Vagina (tissue), 2 donors: ENCODE measurements around the gene KAT7. TPM values are rescaled to one million over a fixed set of nuclear protein-coding genes. Genes with fewer than 3 reads are reported as not detected.
A peak's percentile ranks its signal among the peaks of the same experiment; 100 is the strongest.

Experiments
- DNase-seq, 2 donors: peaks; one replicate each; pipeline ENCODE4 v3.0.0-alpha.2; 2017; ENCODE audit errors: extremely low spot score in 2 of 2
- H3K27ac ChIP-seq: fragments of 200-600 bp; sonication (generic); one replicate; pipeline ENCODE4 v1.5.1; 2019
- H3K27me3 ChIP-seq: fragments of 200-600 bp; sonication (generic); one replicate; pipeline ENCODE4 v1.5.1; 2019
- H3K36me3 ChIP-seq, 2 donors: fragments of 200-600 bp; sonication (generic); one replicate each; pipeline ENCODE4 v1.5.1; 2017 to 2019
- H3K4me1 ChIP-seq: fragments of 200-600 bp; sonication (generic); one replicate; pipeline ENCODE4 v1.5.1; 2019
- H3K4me3 ChIP-seq, 2 donors: fragments of 200-600 bp; sonication (generic); 1 replicate in 1 of 2; 2 replicates in 1 of 2; pipeline ENCODE4 v1.5.1; 2016 to 2019
- H3K9me3 ChIP-seq: fragments of 200-600 bp; sonication (generic); one replicate; pipeline ENCODE4 v1.5.1; 2019
- CTCF ChIP-seq, 3 experiments: fragments of 450-650 bp in 2 of 3; fragments of 200-600 bp in 1 of 3; sonication (generic) in 1 of 3; IDR thresholded peaks; one replicate each; pipeline ENCODE4 v1.5.1; 2017 to 2019; ENCODE audit warnings: antibody characterized with exemption in 3 of 3, mild to moderate bottlenecking in 2 of 3, moderate library complexity in 2 of 3
- POLR2A ChIP-seq, 2 donors: fragments of 450-650 bp; IDR thresholded peaks; one replicate each; pipeline ENCODE4 v1.6.1; 2017; ENCODE audit warnings: antibody characterized with exemption in 2 of 2, mild to moderate bottlenecking in 2 of 2, moderate library complexity in 2 of 2
- POLR2AphosphoS5 ChIP-seq, 2 donors: sonication (generic); formaldehyde crosslinking; IDR thresholded peaks; one replicate each; pipeline ENCODE4 v1.9.0; 2017; ENCODE audit warnings: antibody characterized with exemption in 2 of 2, mild to moderate bottlenecking in 2 of 2, low read depth in 1 of 2; ENCODE audit not compliant: insufficient read depth in 1 of 2
- intact Hi-C: fragments of 100-400 bp; cut with DNase I; formaldehyde crosslinking; loops from one replicate; pipeline ENCODE4 v1.15.1; 2023
- total RNA-seq: library from RNA; depleted of rRNA; stranded (reverse); fragments of >200 nt; gene quantifications from one replicate; pipeline ENCODE4 v1.2.3, GENCODE V29; 2016

Gene KAT7
- total RNA-seq, 1 donor from 2014 or later, result 36.1 TPM

GRCh38 chr17:49798738-49799137 is 10.3 kb downstream of the KAT7 start:
- Histone ChIP-seq H3K27ac (peak overlapping the region; percentile 3), H3K27me3 (no peaks in the 10 kb centered on the region), H3K4me1 (peaks cover 38% of the 10 kb centered on the region), H3K9me3 (no peaks in the 10 kb centered on the region), H3K4me3 (no peak overlapping the region), H3K36me3 (peaks cover 0 to 61% of the 10 kb centered on the region in 2 donors)
- TF ChIP-seq POLR2AphosphoS5 (IDR thresholded peaks at IDR 0.05; ENCODE audit: insufficient read depth in 1 of 2, low read depth in 1 of 2) (no peak), CTCF (IDR thresholded peaks at IDR 0.05) (no peak), POLR2A (IDR thresholded peaks at IDR 0.05) (no peak)
- intact Hi-C loops, result no loop called here
- DNase-seq, result no peak

- TF ChIP-seq POLR2A (IDR thresholded peaks at IDR 0.05), result no peak
- TF ChIP-seq CTCF (IDR thresholded peaks at IDR 0.05), result no peak
- no peak for TF ChIP-seq POLR2AphosphoS5 (IDR thresholded peaks at IDR 0.05; ENCODE audit: insufficient read depth in 1 of 2, low read depth in 1 of 2)
- H3K27me3 ChIP-seq, result no peaks in the 10 kb centered on the region
- H3K4me3 ChIP-seq, result no peak overlapping the region
- H3K9me3 ChIP-seq, result no peaks in the 10 kb centered on the region
- no peak for DNase-seq
- H3K36me3 ChIP-seq, result peaks cover 0 to 67% of the 10 kb centered on the region in 2 donors
- intact Hi-C loops, result no loop called here
- H3K27ac ChIP-seq, result no peak overlapping the region
- peaks cover 7% of the 10 kb centered on the region for H3K4me1 ChIP-seq
Measured at GRCh38 chr17:49809056-49809455, 20.6 kb downstream of the KAT7 start.

- no peak overlapping the region for H3K4me3 ChIP-seq
- H3K9me3 ChIP-seq, result no peaks in the 10 kb centered on the region
- TF ChIP-seq CTCF (IDR thresholded peaks at IDR 0.05), result no peak
- TF ChIP-seq POLR2A (IDR thresholded peaks at IDR 0.05), result no peak
- no peak for TF ChIP-seq POLR2AphosphoS5 (IDR thresholded peaks at IDR 0.05; ENCODE audit: insufficient read depth in 1 of 2, low read depth in 1 of 2)
- H3K36me3 ChIP-seq, result peaks cover 0 to 47% of the 10 kb centered on the region in 2 donors
- intact Hi-C loops, result no loop called here
- peaks cover 40% of the 10 kb centered on the region for H3K4me1 ChIP-seq
- H3K27me3 ChIP-seq, result no peaks in the 10 kb centered on the region
- peak overlapping the region; percentile 66 for H3K27ac ChIP-seq
- no peak for DNase-seq
Measured at GRCh38 chr17:49814781-49815529, 26.5 kb downstream of the KAT7 start.

- TF ChIP-seq CTCF (IDR thresholded peaks at IDR 0.05), result no peak
- peak in 1 of 2 donors; percentile 78 for TF ChIP-seq POLR2AphosphoS5 (IDR thresholded peaks at IDR 0.05; ENCODE audit: insufficient read depth in 1 of 2, low read depth in 1 of 2)
- Histone ChIP-seq H3K27ac (peak overlapping the region; percentile 66), H3K4me3 (no peak overlapping the region), H3K36me3 (peaks cover 0 to 42% of the 10 kb centered on the region in 2 donors), H3K4me1 (peaks cover 46% of the 10 kb centered on the region), H3K9me3 (no peaks in the 10 kb centered on the region), H3K27me3 (no peaks in the 10 kb centered on the region)
- intact Hi-C loops, result no loop called here
- DNase-seq, result no peak
Measured at GRCh38 chr17:49815761-49816281, 27.3 kb downstream of the KAT7 start.

- Histone ChIP-seq H3K36me3 (peaks cover 0 to 43% of the 10 kb centered on the region in 2 donors), H3K27me3 (no peaks in the 10 kb centered on the region), H3K4me1 (peaks cover 64% of the 10 kb centered on the region), H3K27ac (no peak overlapping the region), H3K4me3 (no peak overlapping the region), H3K9me3 (no peaks in the 10 kb centered on the region)
- intact Hi-C loops, result no loop called here
- no peak for DNase-seq
- no peak for TF ChIP-seq POLR2AphosphoS5 (IDR thresholded peaks at IDR 0.05; ENCODE audit: insufficient read depth in 1 of 2, low read depth in 1 of 2)
- no peak for TF ChIP-seq POLR2A (IDR thresholded peaks at IDR 0.05)
- TF ChIP-seq CTCF (IDR thresholded peaks at IDR 0.05), result no peak
Measured at GRCh38 chr17:49817993-49818392, 29.5 kb downstream of the KAT7 start.
